ENCODE data around the gene SCAANT1. TPM values are rescaled to one million over a fixed set of nuclear protein-coding genes. Genes with fewer than 3 reads are reported as not detected.

SCAANT1 gene
- total RNA-seq, 2 experiments from 2014 or later, result not detected

- ChIA-PET CTCF (no interaction called here), POLR2A (no interaction called here)
- H3K27me3 Mint-ChIP-seq, result no peaks in the 10 kb centered on the region
- H3K4me1 Mint-ChIP-seq, result peaks cover 56% of the 10 kb centered on the region
- H3K9me3 Mint-ChIP-seq, result no peaks in the 10 kb centered on the region
- H3K4me3 Mint-ChIP-seq, result peak overlapping the region; percentile 79
- H3K27ac Mint-ChIP-seq, result peak overlapping the region; percentile 97
- DNase-seq, result no peak
- peaks cover 32% of the 10 kb centered on the region for H3K36me3 Mint-ChIP-seq (ENCODE audit: low read depth)
These were observed 49.4 kb downstream of the SCAANT1 start for GRCh38 chr3:63862804-63863149.

Other genes starting within 250 kb of the SCAANT1 start
- not detected for gene C3orf49, start 93.1 kb downstream of the SCAANT1 start, total RNA-seq
- 10 to 100 TPM; 62.2 to 68.8 TPM for gene THOC7, start 48.6 kb downstream of the SCAANT1 start, total RNA-seq
- gene ATXN7, start 48.5 kb downstream of the SCAANT1 start, total RNA-seq, result 10 to 100 TPM; 70.0 to 95.0 TPM
- 10 to 100 TPM; 73.4 to 75.0 TPM for gene PSMD6, start 111.1 kb upstream of the SCAANT1 start, total RNA-seq